Measurements from ENCODE around the gene CARD16.

Gene CARD16

GRCh38 chr11:105027678-105028077, 17.5 kb downstream of the CARD16 start:
- DNase-seq (ENCODE audit: low spot score) = no peak
- POLR2A ChIA-PET (ENCODE audit: low non-redundant PET) = no interaction called here

GRCh38 chr11:105024394-105024793, 20.7 kb downstream of the CARD16 start:
- no peak for DNase-seq (ENCODE audit: low spot score)
- no peak overlapping the region for H3K27ac ChIP-seq
- no peak for TF ChIP-seq CTCF (conservative IDR thresholded peaks at IDR 0.05; ENCODE audit: low read depth)
- POLR2A ChIA-PET (ENCODE audit: low non-redundant PET) = no interaction called here
- CTCF ChIA-PET = no interaction called here

More at GRCh38 chr11:105027678-105028077, 17.5 kb downstream of the CARD16 start:
- CTCF ChIA-PET = no interaction called here
- no peak overlapping the region for H3K27ac ChIP-seq
- no peak for TF ChIP-seq CTCF (conservative IDR thresholded peaks at IDR 0.05; ENCODE audit: low read depth)

GRCh38 chr11:105023003-105023402, 22.1 kb downstream of the CARD16 start, which contains the start of gene CASP5:
CASP5 (minus strand) TSS chr11:105023168; CDS start chr11:105023136, 32 bp downstream.
- CTCF ChIA-PET = interaction anchor here (0.7 kb wide), 1 partner anchor 22 kb away, joined by 3 read pairs; no protein-coding TSS in a partner anchor
- POLR2A ChIA-PET (ENCODE audit: low non-redundant PET) = no interaction called here

GRCh38 chr11:105022527-105022926, 22.6 kb downstream of the CARD16 start:
- ChIA-PET POLR2A (ENCODE audit: low non-redundant PET) (no interaction called here), CTCF (interaction anchor here (0.7 kb wide), 1 partner anchor 22 kb away, joined by 3 read pairs; no protein-coding TSS in a partner anchor)
- no peak for DNase-seq (ENCODE audit: low spot score)
- no peak for TF ChIP-seq CTCF (conservative IDR thresholded peaks at IDR 0.05; ENCODE audit: low read depth)
- no peak overlapping the region for H3K27ac ChIP-seq

More at GRCh38 chr11:105023003-105023402, 22.1 kb downstream of the CARD16 start, which contains the start of gene CASP5:
- H3K27ac ChIP-seq = no peak within 1 kb of the TSS
- no peak for DNase-seq (ENCODE audit: low spot score)
- no peak for TF ChIP-seq CTCF (conservative IDR thresholded peaks at IDR 0.05; ENCODE audit: low read depth)

- TF ChIP-seq CTCF (conservative IDR thresholded peaks at IDR 0.05; ENCODE audit: low read depth) = no peak
- CTCF ChIA-PET = no interaction called here
Measured at GRCh38 chr11:105007463-105007862, 37.7 kb downstream of the CARD16 start.

GRCh38 chr11:105005451-105005845, 39.7 kb downstream of the CARD16 start:
- no peak for DNase-seq (ENCODE audit: low spot score)
- no peak for TF ChIP-seq CTCF (conservative IDR thresholded peaks at IDR 0.05; ENCODE audit: low read depth)
- ChIA-PET CTCF (interaction anchor here (0.8 kb wide), 1 partner anchor 255 kb away, joined by 3 read pairs; no protein-coding TSS in a partner anchor), POLR2A (ENCODE audit: low non-redundant PET) (no interaction called here)
- no peak overlapping the region for H3K27ac ChIP-seq

More at GRCh38 chr11:105007463-105007862, 37.7 kb downstream of the CARD16 start:
- H3K27ac ChIP-seq = no peak overlapping the region
- POLR2A ChIA-PET (ENCODE audit: low non-redundant PET) = no interaction called here
- DNase-seq (ENCODE audit: low spot score) = no peak

All from RWPE1 (cell line).